WTC11 (cell line): ENCODE results near the gene UTY.

ENCODE experiments used
- ATF3 ChIP-seq: sonication (generic); formaldehyde crosslinking; conservative IDR thresholded peaks from 2 replicates; pipeline ENCODE4 v1.8.1; 2022; ENCODE audit warnings: mild to moderate bottlenecking, missing genetic modification reagents
- CDX4 ChIP-seq: fragments of 250-450 bp; sonication (Bioruptor Pico); IDR thresholded peaks from 2 replicates; pipeline ENCODE4 v1.9.0; 2021; ENCODE audit warnings: moderate library complexity, mild to moderate bottlenecking, inconsistent platforms, borderline replicate concordance
- CREB1 ChIP-seq: sonication (generic); formaldehyde crosslinking; IDR thresholded peaks from 2 replicates; pipeline ENCODE4 v1.8.0; 2023; ENCODE audit warnings: mild to moderate bottlenecking, missing genetic modification reagents
- CTCF ChIP-seq: fragments of 200-600 bp; IDR thresholded peaks from 2 replicates; pipeline ENCODE4 v1.8.0; 2022; ENCODE audit warnings: antibody characterized with exemption
- ETV6 ChIP-seq: sonication (generic); formaldehyde crosslinking; IDR thresholded peaks from 2 replicates; pipeline ENCODE4 v1.8.1; 2022; ENCODE audit warnings: mild to moderate bottlenecking, missing genetic modification reagents
- FOXK1 ChIP-seq: sonication (generic); formaldehyde crosslinking; IDR thresholded peaks from 2 replicates; pipeline ENCODE4 v1.8.0; 2022; ENCODE audit warnings: mild to moderate bottlenecking, moderate library complexity, missing genetic modification reagents
- GABPB1 ChIP-seq: sonication (generic); formaldehyde crosslinking; IDR thresholded peaks from 2 replicates; pipeline ENCODE4 v1.8.1; 2023; ENCODE audit warnings: mild to moderate bottlenecking, missing genetic modification reagents
- JAZF1 ChIP-seq: fragments of 250-450 bp; sonication (Bioruptor Pico); IDR thresholded peaks from 2 replicates; pipeline ENCODE4 v1.9.0; 2021; ENCODE audit warnings: moderate library complexity, mild to moderate bottlenecking, inconsistent platforms
- RELA ChIP-seq: sonication (generic); formaldehyde crosslinking; IDR thresholded peaks from 2 replicates; pipeline ENCODE4 v1.8.1; 2022; ENCODE audit warnings: missing genetic modification reagents, mild to moderate bottlenecking, borderline replicate concordance
- SMAD4 ChIP-seq: sonication (generic); formaldehyde crosslinking; IDR thresholded peaks from 2 replicates; pipeline ENCODE4 v1.8.0; 2022; ENCODE audit warnings: mild to moderate bottlenecking, missing genetic modification reagents
- ZNF317 ChIP-seq: sonication (generic); formaldehyde crosslinking; IDR thresholded peaks from 2 replicates; pipeline ENCODE4 v1.8.1; 2023; ENCODE audit warnings: low read depth, mild to moderate bottlenecking, moderate library complexity, missing genetic modification reagents, borderline replicate concordance
- ZNF396 ChIP-seq: fragments of 250-450 bp; sonication (Bioruptor Pico); IDR thresholded peaks from 2 replicates; pipeline ENCODE4 v1.8.0; 2021; ENCODE audit warnings: mild to moderate bottlenecking, moderate library complexity, borderline replicate concordance
- ZSCAN18 ChIP-seq: fragments of 250-450 bp; sonication (Bioruptor Pico); IDR thresholded peaks from 2 replicates; pipeline ENCODE4 v2.1.2; 2022; ENCODE audit warnings: mild to moderate bottlenecking, moderate library complexity

- TF ChIP-seq CDX4 (CRISPR knock-in tag) = no peak
- no peak for TF ChIP-seq JAZF1 (CRISPR knock-in tag)
- no peak for TF ChIP-seq CREB1 (CRISPR knock-in tag)
- no peak for TF ChIP-seq RELA (CRISPR knock-in tag)
- TF ChIP-seq GABPB1 (CRISPR knock-in tag) = no peak
- TF ChIP-seq CTCF = no peak
- TF ChIP-seq ETV6 (CRISPR knock-in tag) = no peak
- TF ChIP-seq ATF3 (CRISPR knock-in tag) = no peak
- TF ChIP-seq FOXK1 (CRISPR knock-in tag) = no peak
- TF ChIP-seq ZNF317 (CRISPR knock-in tag) = no peak
- TF ChIP-seq ZNF396 (CRISPR knock-in tag) = no peak
- no peak for TF ChIP-seq SMAD4 (CRISPR knock-in tag)
- TF ChIP-seq ZSCAN18 (CRISPR knock-in tag) = no peak
These were observed 141.1 kb downstream of the UTY start for GRCh38 chrY:13338711-13339110.
